ENCODE results near the gene PURA. TPM values are rescaled to one million over a fixed set of nuclear protein-coding genes. Genes with fewer than 3 reads are reported as not detected.

Gene PURA
- total and polyA plus RNA-seq, 2 donors (not counting 3 experiments of a cell fraction or from before 2014, with no cell fraction given), result 1.3 to 8.2 TPM

GRCh38 chr5:140126315-140127012, 12.6 kb downstream of the PURA start:
- TF ChIP-seq JUN (IDR thresholded peaks at IDR 0.05; ENCODE audit: borderline replicate concordance, insufficient read depth, insufficient read length, low read depth) (no peak), POLR2A (IDR thresholded peaks at IDR 0.05; ENCODE audit: low read depth, low read length) (no peak), MAX (IDR thresholded peaks at IDR 0.05; ENCODE audit: insufficient read depth, insufficient read length) (no peak), EZH2 (IDR thresholded peaks at IDR 0.05; ENCODE audit: borderline replicate concordance, low read depth, low read length, severe bottlenecking) (no peak), POLR2AphosphoS5 (IDR thresholded peaks at IDR 0.05; ENCODE audit: insufficient read depth, low read depth, low read length) (no peak), GATA2 (IDR thresholded peaks at IDR 0.05; ENCODE audit: insufficient read depth, insufficient read length, low read depth, low read length) (no peak), MYC (IDR thresholded peaks at IDR 0.05; ENCODE audit: low read depth, low read length) (no peak), FOS (IDR thresholded peaks at IDR 0.05; ENCODE audit: borderline replicate concordance, insufficient read depth, low read length) (no peak)
- TF ChIP-seq, protein P1, sequence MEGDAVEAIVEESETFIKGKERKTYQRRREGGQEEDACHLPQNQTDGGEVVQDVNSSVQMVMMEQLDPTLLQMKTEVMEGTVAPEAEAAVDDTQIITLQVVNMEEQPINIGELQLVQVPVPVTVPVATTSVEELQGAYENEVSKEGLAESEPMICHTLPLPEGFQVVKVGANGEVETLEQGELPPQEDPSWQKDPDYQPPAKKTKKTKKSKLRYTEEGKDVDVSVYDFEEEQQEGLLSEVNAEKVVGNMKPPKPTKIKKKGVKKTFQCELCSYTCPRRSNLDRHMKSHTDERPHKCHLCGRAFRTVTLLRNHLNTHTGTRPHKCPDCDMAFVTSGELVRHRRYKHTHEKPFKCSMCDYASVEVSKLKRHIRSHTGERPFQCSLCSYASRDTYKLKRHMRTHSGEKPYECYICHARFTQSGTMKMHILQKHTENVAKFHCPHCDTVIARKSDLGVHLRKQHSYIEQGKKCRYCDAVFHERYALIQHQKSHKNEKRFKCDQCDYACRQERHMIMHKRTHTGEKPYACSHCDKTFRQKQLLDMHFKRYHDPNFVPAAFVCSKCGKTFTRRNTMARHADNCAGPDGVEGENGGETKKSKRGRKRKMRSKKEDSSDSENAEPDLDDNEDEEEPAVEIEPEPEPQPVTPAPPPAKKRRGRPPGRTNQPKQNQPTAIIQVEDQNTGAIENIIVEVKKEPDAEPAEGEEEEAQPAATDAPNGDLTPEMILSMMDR (IDR thresholded peaks at IDR 0.05; ENCODE audit: extremely low read depth in 1 of 2, insufficient read depth in 1 of 2, low read depth in 1 of 2, low read length in 2 of 2), result no peak
- FAIRE-seq (no peak), DNase-seq (ENCODE audit: low read depth, low spot score) (no peak)
- no peaks in the 10 kb centered on the region for H3K9me3 ChIP-seq (replicated peaks; ENCODE audit: control insufficient read depth, insufficient read depth, low read length)
- H3K27me3 ChIP-seq (ENCODE audit: control insufficient read depth in 2 of 2, insufficient read depth in 2 of 2, low read length in 2 of 2), result no peaks in the 10 kb centered on the region
- H3K36me3 ChIP-seq (ENCODE audit: control insufficient read depth in 2 of 2, extremely low read depth in 1 of 2, insufficient read depth in 2 of 2, low read length in 2 of 2), result no peaks in the 10 kb centered on the region
- intact Hi-C loops (cut with micrococcal nuclease), result no loop called here
- H3K4me1 ChIP-seq (ENCODE audit: control insufficient read depth, extremely low read depth, insufficient read depth, low read length), result peaks cover 1% of the 10 kb centered on the region
- H3K79me2 ChIP-seq (ENCODE audit: control insufficient read depth, insufficient read depth, low read length), result no peaks in the 10 kb centered on the region
- H3K4me3 ChIP-seq (replicated peaks in 1 of 3; ENCODE audit: insufficient read depth in 1 of 3, low read depth in 1 of 3, low read length in 3 of 3), result no peak overlapping the region
- H4K20me1 ChIP-seq (replicated peaks; ENCODE audit: control insufficient read depth, extremely low read depth, insufficient read depth, low read length), result no peaks in the 10 kb centered on the region
- H3K4me2 ChIP-seq (ENCODE audit: insufficient read depth, low read length), result no peak overlapping the region
- POLR2A ChIA-PET, result no interaction called here
- no peak overlapping the region for H3K27ac ChIP-seq (ENCODE audit: insufficient read depth, low read depth, low read length)
- H3K9me1 ChIP-seq (replicated peaks; ENCODE audit: control insufficient read depth, extremely low read depth, insufficient read depth, low read length), result no peaks in the 10 kb centered on the region
- no peak overlapping the region for H2AFZ ChIP-seq (ENCODE audit: low read depth, low read length)
- BruUV-seq (replicated peaks), result no TSS peak
- dilution Hi-C loops (cut with MboI; ENCODE audit: extremely low pct_ligation_motif_present, low sequenced_read_pairs), result no loop called here
- no peak overlapping the region for H3K9ac ChIP-seq (replicated peaks; ENCODE audit: extremely low read depth, insufficient read depth, low read length)
- CTCF ChIA-PET, result interaction anchor here (1.9 kb wide), 2 partner anchors 18 to 19 kb away, joined by 5 to 6 read pairs; no protein-coding TSS in a partner anchor
